ENCODE measurements around the gene SEC14L6.

Gene SEC14L6

DNA sequence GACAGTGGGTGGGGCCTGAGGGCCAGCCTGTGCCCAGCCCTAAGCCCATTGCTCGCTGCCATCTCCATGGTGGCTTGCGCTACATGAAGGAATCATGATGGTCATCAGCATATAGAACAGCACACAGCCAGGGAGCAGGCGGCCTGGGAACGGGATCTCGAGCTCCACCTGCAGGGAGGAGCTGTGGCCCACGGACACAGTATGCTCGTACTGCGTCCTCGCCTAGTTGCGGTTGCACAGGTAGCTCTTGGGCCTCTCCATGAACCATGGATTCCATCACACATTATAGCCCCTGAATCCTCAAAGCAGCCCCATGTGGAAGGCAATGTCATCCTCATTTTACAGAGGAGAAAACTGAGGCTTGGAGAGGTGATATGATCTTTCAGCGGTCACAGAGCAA, 56.1 kb downstream of the SEC14L6 start:
- H3K4me1 ChIP-seq (ENCODE audit: insufficient read depth, low read length, poor library complexity, severe bottlenecking): no peaks in the 10 kb centered on the region
- no peaks in the 10 kb centered on the region for H3F3A ChIP-seq (ENCODE audit: low read depth)
- H3K4me2 ChIP-seq (ENCODE audit: low read depth, low read length, poor library complexity, severe bottlenecking): no peak overlapping the region
- H3K9me2 ChIP-seq (replicated peaks; ENCODE audit: low read depth, low read length): no peaks in the 10 kb centered on the region
- no peak overlapping the region for H2AFZ ChIP-seq (ENCODE audit: low read length)
- TF ChIP-seq, protein P1, sequence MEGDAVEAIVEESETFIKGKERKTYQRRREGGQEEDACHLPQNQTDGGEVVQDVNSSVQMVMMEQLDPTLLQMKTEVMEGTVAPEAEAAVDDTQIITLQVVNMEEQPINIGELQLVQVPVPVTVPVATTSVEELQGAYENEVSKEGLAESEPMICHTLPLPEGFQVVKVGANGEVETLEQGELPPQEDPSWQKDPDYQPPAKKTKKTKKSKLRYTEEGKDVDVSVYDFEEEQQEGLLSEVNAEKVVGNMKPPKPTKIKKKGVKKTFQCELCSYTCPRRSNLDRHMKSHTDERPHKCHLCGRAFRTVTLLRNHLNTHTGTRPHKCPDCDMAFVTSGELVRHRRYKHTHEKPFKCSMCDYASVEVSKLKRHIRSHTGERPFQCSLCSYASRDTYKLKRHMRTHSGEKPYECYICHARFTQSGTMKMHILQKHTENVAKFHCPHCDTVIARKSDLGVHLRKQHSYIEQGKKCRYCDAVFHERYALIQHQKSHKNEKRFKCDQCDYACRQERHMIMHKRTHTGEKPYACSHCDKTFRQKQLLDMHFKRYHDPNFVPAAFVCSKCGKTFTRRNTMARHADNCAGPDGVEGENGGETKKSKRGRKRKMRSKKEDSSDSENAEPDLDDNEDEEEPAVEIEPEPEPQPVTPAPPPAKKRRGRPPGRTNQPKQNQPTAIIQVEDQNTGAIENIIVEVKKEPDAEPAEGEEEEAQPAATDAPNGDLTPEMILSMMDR (conservative IDR thresholded peaks at IDR 0.05; ENCODE audit: low read length): no peak; the same call in 1 of the 2 replicates
- TF ChIP-seq EZH2phosphoT487 (IDR thresholded peaks at IDR 0.05; ENCODE audit: borderline replicate concordance): no peak
- no peaks in the 10 kb centered on the region for H3K9me3 ChIP-seq (ENCODE audit: insufficient read depth, low read depth, low read length)
- H3K4me3 ChIP-seq (ENCODE audit: low read length, poor library complexity, severe bottlenecking): no peak overlapping the region
- H3K36me3 ChIP-seq (ENCODE audit: insufficient read depth, low read length): no peaks in the 10 kb centered on the region
- no peaks in the 10 kb centered on the region for H3K27me3 ChIP-seq (ENCODE audit: insufficient read depth, low read length, poor library complexity, severe bottlenecking)
- no peaks in the 10 kb centered on the region for H4K20me1 ChIP-seq (ENCODE audit: insufficient read depth, low read length, poor library complexity, severe bottlenecking)
- H3K79me2 ChIP-seq (ENCODE audit: insufficient read depth, low read length): no peaks in the 10 kb centered on the region
- H3K9ac ChIP-seq (ENCODE audit: low read depth, low read length, poor library complexity, severe bottlenecking): no peak overlapping the region

DNA sequence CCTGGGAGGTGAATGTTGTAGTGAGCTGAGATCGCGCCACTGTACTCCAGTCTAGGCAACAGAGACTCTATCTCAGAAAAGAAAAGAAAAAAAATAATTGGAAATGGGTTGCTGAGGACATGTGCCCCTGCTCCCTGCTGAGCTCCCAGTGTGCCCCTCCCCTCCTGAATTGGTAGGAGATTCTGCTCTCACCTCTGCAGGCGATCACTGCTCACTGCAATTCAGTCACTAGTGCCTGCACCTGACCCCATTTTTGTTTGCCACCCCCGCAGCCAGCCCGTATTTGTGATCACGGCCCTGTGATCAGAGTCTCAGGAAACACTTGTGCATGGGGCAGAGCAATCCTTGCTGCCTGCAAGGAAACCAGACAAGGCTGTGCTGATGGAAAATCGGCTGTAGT, 58.4 kb downstream of the SEC14L6 start:
- no peak overlapping the region for H3K4me3 ChIP-seq (ENCODE audit: low read length, poor library complexity, severe bottlenecking)
- H3K9ac ChIP-seq (ENCODE audit: low read depth, low read length, poor library complexity, severe bottlenecking): no peak overlapping the region
- H3K4me2 ChIP-seq (ENCODE audit: low read depth, low read length, poor library complexity, severe bottlenecking): no peak overlapping the region
- H3K9me2 ChIP-seq (replicated peaks; ENCODE audit: low read depth, low read length): no peaks in the 10 kb centered on the region
- no peaks in the 10 kb centered on the region for H3K36me3 ChIP-seq (ENCODE audit: insufficient read depth, low read length)
- no peaks in the 10 kb centered on the region for H3F3A ChIP-seq (ENCODE audit: low read depth)
- H3K27me3 ChIP-seq (ENCODE audit: insufficient read depth, low read length, poor library complexity, severe bottlenecking): no peaks in the 10 kb centered on the region
- no peaks in the 10 kb centered on the region for H3K4me1 ChIP-seq (ENCODE audit: insufficient read depth, low read length, poor library complexity, severe bottlenecking)
- no peaks in the 10 kb centered on the region for H3K79me2 ChIP-seq (ENCODE audit: insufficient read depth, low read length)
- no peak for TF ChIP-seq EZH2phosphoT487 (IDR thresholded peaks at IDR 0.05; ENCODE audit: borderline replicate concordance)
- TF ChIP-seq, protein P1 (conservative IDR thresholded peaks at IDR 0.05; ENCODE audit: low read length): no peak
- no peak overlapping the region for H2AFZ ChIP-seq (ENCODE audit: low read length)
- H3K9me3 ChIP-seq (ENCODE audit: insufficient read depth, low read depth, low read length): no peaks in the 10 kb centered on the region
- no peaks in the 10 kb centered on the region for H4K20me1 ChIP-seq (ENCODE audit: insufficient read depth, low read length, poor library complexity, severe bottlenecking)

DNA sequence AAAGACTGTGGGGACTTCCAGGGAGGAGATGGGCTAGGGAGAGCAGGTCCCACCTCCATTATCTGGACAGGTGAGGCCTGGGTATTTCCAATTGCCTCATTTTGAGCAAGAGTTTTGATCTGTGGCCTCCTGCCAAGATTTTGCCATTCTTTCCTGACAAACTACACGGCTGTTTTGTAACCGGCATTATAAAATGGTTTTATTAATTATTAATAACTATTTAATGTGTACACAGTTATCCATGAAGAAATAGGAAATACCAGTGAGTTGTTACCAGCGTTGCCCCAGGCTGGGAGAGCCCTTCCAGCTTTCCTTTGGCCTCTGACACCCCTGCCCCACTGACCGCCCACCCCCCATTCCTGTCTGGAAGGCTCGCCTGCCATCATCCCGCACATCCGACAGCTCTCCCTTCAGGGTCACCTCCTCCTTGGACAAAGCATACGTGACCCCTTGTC, 59.9 kb downstream of the SEC14L6 start:
- H3K36me3 ChIP-seq (ENCODE audit: insufficient read depth, low read length): no peaks in the 10 kb centered on the region
- no peak overlapping the region for H3K4me2 ChIP-seq (ENCODE audit: low read depth, low read length, poor library complexity, severe bottlenecking)
- no peak overlapping the region for H3K9ac ChIP-seq (ENCODE audit: low read depth, low read length, poor library complexity, severe bottlenecking)
- TF ChIP-seq, protein P1 (conservative IDR thresholded peaks at IDR 0.05; ENCODE audit: low read length): no peak
- TF ChIP-seq EZH2phosphoT487 (IDR thresholded peaks at IDR 0.05; ENCODE audit: borderline replicate concordance): no peak
- no peak overlapping the region for H3K4me3 ChIP-seq (ENCODE audit: low read length, poor library complexity, severe bottlenecking)
- no peaks in the 10 kb centered on the region for H3K79me2 ChIP-seq (ENCODE audit: insufficient read depth, low read length)
- no peaks in the 10 kb centered on the region for H3K4me1 ChIP-seq (ENCODE audit: insufficient read depth, low read length, poor library complexity, severe bottlenecking)
- H3K9me3 ChIP-seq (ENCODE audit: insufficient read depth, low read depth, low read length): no peaks in the 10 kb centered on the region
- no peak overlapping the region for H2AFZ ChIP-seq (ENCODE audit: low read length)
- H4K20me1 ChIP-seq (ENCODE audit: insufficient read depth, low read length, poor library complexity, severe bottlenecking): no peaks in the 10 kb centered on the region
- no peaks in the 10 kb centered on the region for H3F3A ChIP-seq (ENCODE audit: low read depth)
- no peaks in the 10 kb centered on the region for H3K9me2 ChIP-seq (replicated peaks; ENCODE audit: low read depth, low read length)
- H3K27me3 ChIP-seq (ENCODE audit: insufficient read depth, low read length, poor library complexity, severe bottlenecking): no peaks in the 10 kb centered on the region
